ENCODE measurements around the gene ZBTB21.

DNA sequence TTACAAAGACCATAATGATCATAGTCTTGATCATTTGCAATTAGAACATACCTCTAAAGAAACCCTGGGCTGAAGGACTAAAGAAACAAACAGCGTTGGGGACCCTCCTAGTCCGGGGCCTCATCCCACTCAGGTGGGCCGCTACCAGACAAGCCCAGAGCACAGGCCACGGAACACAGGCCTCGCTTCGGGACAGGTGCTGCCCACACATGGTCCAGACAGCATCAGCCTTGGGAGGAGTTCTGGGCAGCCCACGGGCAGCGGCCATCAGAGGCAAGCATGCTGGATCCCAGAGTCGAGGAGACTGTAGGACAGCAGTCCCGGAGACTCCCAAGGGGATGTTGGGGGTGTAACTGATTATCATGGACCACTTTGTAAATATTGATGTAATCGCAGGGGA, 61.3 kb downstream of the ZBTB21 start:
- TF ChIP-seq, protein P1, sequence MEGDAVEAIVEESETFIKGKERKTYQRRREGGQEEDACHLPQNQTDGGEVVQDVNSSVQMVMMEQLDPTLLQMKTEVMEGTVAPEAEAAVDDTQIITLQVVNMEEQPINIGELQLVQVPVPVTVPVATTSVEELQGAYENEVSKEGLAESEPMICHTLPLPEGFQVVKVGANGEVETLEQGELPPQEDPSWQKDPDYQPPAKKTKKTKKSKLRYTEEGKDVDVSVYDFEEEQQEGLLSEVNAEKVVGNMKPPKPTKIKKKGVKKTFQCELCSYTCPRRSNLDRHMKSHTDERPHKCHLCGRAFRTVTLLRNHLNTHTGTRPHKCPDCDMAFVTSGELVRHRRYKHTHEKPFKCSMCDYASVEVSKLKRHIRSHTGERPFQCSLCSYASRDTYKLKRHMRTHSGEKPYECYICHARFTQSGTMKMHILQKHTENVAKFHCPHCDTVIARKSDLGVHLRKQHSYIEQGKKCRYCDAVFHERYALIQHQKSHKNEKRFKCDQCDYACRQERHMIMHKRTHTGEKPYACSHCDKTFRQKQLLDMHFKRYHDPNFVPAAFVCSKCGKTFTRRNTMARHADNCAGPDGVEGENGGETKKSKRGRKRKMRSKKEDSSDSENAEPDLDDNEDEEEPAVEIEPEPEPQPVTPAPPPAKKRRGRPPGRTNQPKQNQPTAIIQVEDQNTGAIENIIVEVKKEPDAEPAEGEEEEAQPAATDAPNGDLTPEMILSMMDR (conservative IDR thresholded peaks at IDR 0.05; ENCODE audit: low read depth in 2 of 2): no peak
- TF ChIP-seq EZH2phosphoT487 (IDR thresholded peaks at IDR 0.05; ENCODE audit: unreplicated experiment) (no peak), CREB1 (CRISPR knock-in tag; IDR thresholded peaks at IDR 0.05; ENCODE audit: low read depth) (no peak)
